Bronchial epithelial cell (primary cell): Measurements from ENCODE around the gene IFNL1. TPM values are rescaled to one million over a fixed set of nuclear protein-coding genes. Genes with fewer than 3 reads are reported as not detected.
"Not testable (repeated sequence)": the region's sequence is repeated elsewhere in the genome, so short reads cannot be mapped to it uniquely, and the experiment has no call there.

Experiments used
- DNase-seq: peaks from one replicate; pipeline ENCODE4 v3.0.0-alpha.2; 2010; ENCODE audit warnings: low read depth
- FAIRE-seq: peaks from 2 replicates; lab custom pipeline; 2011; peaks lifted over from hg19 to GRCh38; lab: Jason Lieb, UNC
- H3K27me3 ChIP-seq: 2 replicates; pipeline ENCODE4 v1.5.1; 2011; ENCODE audit warnings: low read length; ENCODE audit not compliant: control insufficient read depth, insufficient read depth
- H3K36me3 ChIP-seq: 2 replicates; pipeline ENCODE4 v1.5.1; 2011; ENCODE audit warnings: low read length; ENCODE audit not compliant: control insufficient read depth, insufficient read depth
- H3K4me3 ChIP-seq: 2 replicates; pipeline ENCODE4 v1.5.1; 2011; ENCODE audit warnings: mild to moderate bottlenecking, low read depth, low read length, control low read depth
- CTCF ChIP-seq: IDR thresholded peaks from 2 replicates; pipeline ENCODE4 v1.5.1; 2011; ENCODE audit warnings: mild to moderate bottlenecking, moderate library complexity, low read length, control low read depth, inconsistent platforms; ENCODE audit not compliant: insufficient read depth, severe bottlenecking
- total RNA-seq: library from RNA; depleted of rRNA; stranded (reverse); fragments of >200 nt; gene quantifications from 2 replicates; pipeline ENCODE4 v1.2.1, GENCODE V29; 2014

Gene IFNL1
- total RNA-seq, 1 donor from 2014 or later, result not detected

- FAIRE-seq, result no peak
- no peaks in the 10 kb centered on the region for H3K36me3 ChIP-seq
- no peak for DNase-seq
- no peak overlapping the region for H3K4me3 ChIP-seq
- no peak for TF ChIP-seq CTCF
- H3K27me3 ChIP-seq, result peaks cover 18% of the 10 kb centered on the region
These were observed 9.9 kb downstream of the IFNL1 start for GRCh38 chr19:39306075-39306474.

GRCh38 chr19:39307046-39307821, 11.0 kb downstream of the IFNL1 start:
- peaks cover 18% of the 10 kb centered on the region for H3K27me3 ChIP-seq
- no peak for TF ChIP-seq CTCF
- DNase-seq (no peak), FAIRE-seq (no peak)
- peak overlapping the region; percentile 6 for H3K4me3 ChIP-seq
- no peaks in the 10 kb centered on the region for H3K36me3 ChIP-seq

- Histone ChIP-seq H3K4me3 (no peak overlapping the region), H3K36me3 (no peaks in the 10 kb centered on the region), H3K27me3 (peaks cover 18% of the 10 kb centered on the region)
- no peak for DNase-seq
- TF ChIP-seq CTCF, result no peak
- no peak for FAIRE-seq
These were observed 11.8 kb downstream of the IFNL1 start for GRCh38 chr19:39307822-39308530.

GRCh38 chr19:39308531-39309304, 12.5 kb downstream of the IFNL1 start:
- Histone ChIP-seq H3K36me3 (no peaks in the 10 kb centered on the region), H3K4me3 (no peak overlapping the region), H3K27me3 (peaks cover 18% of the 10 kb centered on the region)
- FAIRE-seq (no peak), DNase-seq (peak; percentile 11)
- TF ChIP-seq CTCF, result no peak

GRCh38 chr19:39309305-39309670, 13.1 kb downstream of the IFNL1 start:
- FAIRE-seq, H3K4me3 ChIP-seq, DNase-seq, H3K36me3 ChIP-seq: not testable (repeated sequence)
- peaks cover 18% of the 10 kb centered on the region for H3K27me3 ChIP-seq
